Mesodermal cell (in vitro differentiated cells): Measurements from ENCODE around the gene RGPD4.

ENCODE experiments used
- H3K27ac ChIP-seq: 2 replicates; pipeline ENCODE4 v1.7.0; 2013; ENCODE audit warnings: mild to moderate bottlenecking, low read depth, low read length, moderate library complexity; ENCODE audit not compliant: severe bottlenecking
- H3K36me3 ChIP-seq: 2 replicates; pipeline ENCODE4 v1.7.1; 2013; ENCODE audit warnings: mild to moderate bottlenecking, low read length, moderate library complexity; ENCODE audit not compliant: control insufficient read depth, insufficient read depth
- H3K4me1 ChIP-seq: one replicate; pipeline ENCODE4 v1.7.1; 2013; ENCODE audit warnings: mild to moderate bottlenecking, low read length; ENCODE audit not compliant: insufficient read depth, control insufficient read depth, poor library complexity, severe bottlenecking
- H3K4me3 ChIP-seq: 2 replicates; pipeline ENCODE4 v1.7.0; 2013; ENCODE audit warnings: low read length, control low read depth, mild to moderate bottlenecking; ENCODE audit not compliant: insufficient read depth, poor library complexity, severe bottlenecking; ENCODE audit errors: extremely low read depth
- H3K9me3 ChIP-seq: 2 replicates; pipeline ENCODE4 v1.7.1; 2013; ENCODE audit warnings: mild to moderate bottlenecking, low read length, moderate library complexity; ENCODE audit not compliant: control insufficient read depth
- WGBS, 2 experiments: methylation state at CpG; one replicate each; pipeline ENCODE4 v1.1.5; 2013; ENCODE audit warnings: missing lambda C conversion rate in 2 of 2; ENCODE audit not compliant: insufficient coverage in 2 of 2; 5-methylcytosine and 5-hydroxymethylcytosine counted together

The RGPD4 gene

DNA sequence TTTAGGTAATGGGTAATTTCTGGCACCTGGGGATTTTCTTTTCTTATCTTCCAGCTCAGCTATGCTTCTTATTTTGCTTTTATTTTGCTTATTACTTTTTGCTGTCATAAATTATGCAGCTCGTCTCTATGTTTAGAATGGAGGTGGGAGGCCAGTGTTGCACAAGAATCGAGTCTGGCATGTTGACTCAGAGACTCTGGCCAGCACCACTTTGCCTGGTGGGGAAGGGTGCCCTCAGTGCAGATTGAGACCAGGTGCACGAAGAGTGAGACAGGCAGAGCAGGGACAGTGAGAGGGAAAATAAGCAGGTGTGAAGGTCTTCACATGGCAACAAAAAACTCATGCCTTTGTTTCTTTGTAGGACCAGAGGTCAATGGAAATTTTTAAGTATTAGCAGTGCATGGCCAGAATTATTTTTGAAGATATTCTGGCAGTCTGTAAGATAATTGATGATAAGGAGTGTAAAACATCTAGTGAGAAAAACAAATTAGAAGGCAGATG lies 100.4 kb downstream of the RGPD4 start:
- Histone ChIP-seq H3K9me3 (no peaks in the 10 kb centered on the region), H3K27ac (no peak overlapping the region), H3K4me1 (no peaks in the 10 kb centered on the region), H3K36me3 (no peaks in the 10 kb centered on the region), H3K4me3 (no peak overlapping the region)
- 89 to 97% methylated on average over 2 to 3 of the region's 3 CpGs for WGBS, 2 experiments

DNA sequence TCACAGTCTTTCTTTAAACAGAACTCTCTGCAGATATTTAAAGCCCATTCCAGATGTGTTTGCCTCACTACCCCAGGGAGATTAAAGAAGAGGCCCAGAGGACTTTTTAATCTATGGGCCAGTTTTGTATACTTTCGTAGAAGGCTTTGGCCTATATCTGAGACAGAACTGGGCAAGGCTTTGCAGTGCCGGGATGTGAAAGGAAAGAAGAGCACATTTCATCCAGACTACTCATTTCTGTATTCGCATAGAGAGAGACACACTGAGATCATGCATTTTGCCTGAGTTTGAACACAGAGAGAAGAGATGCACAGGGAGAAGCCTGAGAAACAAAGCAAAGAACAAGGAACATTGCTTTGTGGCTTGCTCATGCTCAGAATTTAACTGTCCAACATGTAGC lies 104.7 kb downstream of the RGPD4 start:
- Histone ChIP-seq H3K4me1 (peaks cover 7% of the 10 kb centered on the region), H3K36me3 (no peaks in the 10 kb centered on the region), H3K4me3 (no peak overlapping the region), H3K27ac (no peak overlapping the region), H3K9me3 (no peaks in the 10 kb centered on the region)
- 96 to 100% methylated on average over 1 to 3 of the region's 3 CpGs for WGBS, 2 experiments

DNA sequence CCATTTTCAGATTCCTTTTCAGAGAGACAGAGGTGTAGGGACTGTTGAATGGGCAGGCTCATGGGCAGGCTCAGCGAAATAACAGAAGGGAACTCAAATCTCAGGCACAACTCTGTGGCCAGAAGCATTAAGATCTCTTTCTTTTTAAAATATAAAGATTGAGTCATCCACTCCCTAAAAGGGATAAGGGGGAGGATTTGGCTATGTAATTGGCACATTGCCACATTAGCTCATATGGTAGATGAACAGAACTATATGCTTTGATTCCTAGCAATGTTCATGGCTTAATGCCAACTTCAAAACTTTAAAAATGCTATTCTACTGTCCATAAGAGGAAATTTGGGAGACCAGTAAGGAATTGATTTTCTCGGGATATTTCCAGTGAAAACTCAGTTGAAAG lies 105.8 kb downstream of the RGPD4 start:
- H3K4me1 ChIP-seq: peaks cover 7% of the 10 kb centered on the region
- no peak overlapping the region for H3K27ac ChIP-seq
- no peaks in the 10 kb centered on the region for H3K36me3 ChIP-seq
- WGBS, 2 experiments: 83% methylated on average over 1 of the region's 2 CpGs; no CpG with 5 or more reads in 1 of the 2 experiments
- H3K4me3 ChIP-seq: no peak overlapping the region
- H3K9me3 ChIP-seq: no peaks in the 10 kb centered on the region

DNA sequence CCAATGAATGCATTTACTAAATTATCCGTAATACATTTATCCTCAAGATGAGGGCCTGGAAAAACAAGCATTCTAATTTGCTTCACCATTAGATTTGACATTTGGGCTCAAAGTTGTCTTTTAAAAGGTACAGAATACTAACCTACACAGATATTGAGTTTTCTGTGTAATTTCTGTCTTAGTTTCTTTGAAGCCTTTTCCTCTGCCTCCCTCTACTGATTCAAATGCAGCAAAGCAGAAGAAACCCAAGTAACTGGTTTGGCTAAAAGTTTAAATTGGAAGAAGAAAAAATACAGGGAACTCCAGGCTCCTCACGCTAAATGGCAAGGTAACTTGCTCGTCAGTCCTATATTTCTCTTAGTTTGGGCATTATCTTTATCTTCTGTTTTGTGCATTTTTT lies 106.3 kb downstream of the RGPD4 start:
- Histone ChIP-seq H3K4me3 (no peak overlapping the region), H3K4me1 (peaks cover 7% of the 10 kb centered on the region), H3K27ac (peak overlapping the region; percentile 31), H3K36me3 (no peaks in the 10 kb centered on the region), H3K9me3 (no peaks in the 10 kb centered on the region)
- WGBS, 2 experiments: 90 to 100% methylated on average over 1 to 2 of the region's 3 CpGs

DNA sequence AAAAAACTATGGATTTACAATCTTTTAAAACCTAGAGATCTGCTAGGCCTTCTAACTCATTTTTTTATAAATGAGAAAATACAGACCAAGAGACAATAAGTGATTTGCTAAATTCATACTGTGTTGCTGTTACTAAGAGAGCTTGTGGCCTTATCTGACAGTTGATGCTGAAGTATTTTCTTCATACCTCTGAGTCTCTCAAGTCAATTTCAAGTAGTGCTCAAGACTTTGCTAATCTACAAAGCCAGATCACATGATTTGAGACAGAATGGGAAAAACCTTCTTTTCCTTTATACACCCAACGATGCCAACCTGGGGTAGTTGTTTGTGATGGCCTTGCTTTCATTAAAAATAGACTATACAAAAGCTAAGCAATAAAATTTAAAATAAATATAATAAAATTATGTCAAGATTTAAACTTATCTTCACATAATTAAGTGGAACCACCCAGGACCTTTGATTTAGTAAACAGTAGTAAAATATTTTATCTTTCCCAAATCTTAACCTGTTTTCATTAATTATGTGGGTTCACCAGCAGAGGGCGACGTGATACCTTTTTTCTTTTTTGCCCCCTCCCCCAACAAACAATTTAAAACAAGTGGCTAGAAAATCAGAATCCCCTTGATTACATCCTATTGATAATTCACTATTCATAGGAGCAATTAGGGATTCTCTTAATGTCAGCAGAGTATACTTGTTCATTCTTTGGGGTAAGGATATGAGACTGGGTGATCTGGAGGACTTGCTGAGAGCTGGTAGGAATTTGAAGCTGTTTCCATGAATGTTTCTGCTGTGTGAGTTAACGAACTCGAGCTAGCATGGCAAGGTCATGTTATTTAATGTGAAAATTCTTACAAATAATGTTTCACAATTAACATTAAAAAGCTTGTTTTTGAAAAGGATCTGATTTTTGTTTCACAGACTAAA lies 110.0 kb downstream of the RGPD4 start:
- Histone ChIP-seq H3K4me3 (no peak overlapping the region), H3K36me3 (no peaks in the 10 kb centered on the region), H3K4me1 (peaks cover 7% of the 10 kb centered on the region), H3K27ac (no peak overlapping the region), H3K9me3 (no peaks in the 10 kb centered on the region)
- 0% methylated on average over 2 of the region's 5 CpGs; no CpG with 5 or more reads in 1 of the 2 experiments for WGBS, 2 experiments
